ENCODE results near the gene CDH12.
A peak's percentile ranks its signal among the peaks of the same experiment; 100 is the strongest.

CDH12 gene

GRCh38 chr5:21895766-21896350, 957.3 kb downstream of the CDH12 start:
- Histone ChIP-seq H3K4me1 (no peaks in the 10 kb centered on the region), H3K36me3 (replicated peaks) (no peaks in the 10 kb centered on the region), H3K27me3 (ENCODE audit: low read depth) (no peaks in the 10 kb centered on the region), H3K4me3 (no peak overlapping the region), H3K9me3 (no peaks in the 10 kb centered on the region)
- in situ Hi-C loops (cut with MboI; ENCODE audit: low sequenced_read_pairs): no loop called here
- no peak for DNase-seq (ENCODE audit: low spot score in 2 of 2)

- no peak for DNase-seq (ENCODE audit: low spot score in 2 of 2)
- Histone ChIP-seq H3K27me3 (ENCODE audit: low read depth) (no peaks in the 10 kb centered on the region), H3K4me3 (no peak overlapping the region), H3K9me3 (no peaks in the 10 kb centered on the region), H3K36me3 (replicated peaks) (no peaks in the 10 kb centered on the region), H3K4me1 (no peaks in the 10 kb centered on the region)
- in situ Hi-C loops (cut with MboI; ENCODE audit: low sequenced_read_pairs): no loop called here
Measured at GRCh38 chr5:21893161-21893560, 960.0 kb downstream of the CDH12 start.

GRCh38 chr5:21889581-21889980, 963.6 kb downstream of the CDH12 start:
- in situ Hi-C loops (cut with MboI; ENCODE audit: low sequenced_read_pairs): no loop called here
- Histone ChIP-seq H3K4me3 (no peak overlapping the region), H3K4me1 (no peaks in the 10 kb centered on the region), H3K36me3 (replicated peaks) (no peaks in the 10 kb centered on the region), H3K9me3 (no peaks in the 10 kb centered on the region), H3K27me3 (ENCODE audit: low read depth) (no peaks in the 10 kb centered on the region)
- DNase-seq (ENCODE audit: low spot score in 2 of 2): no peak

- H3K4me3 ChIP-seq: no peak overlapping the region
- in situ Hi-C loops (cut with MboI; ENCODE audit: low sequenced_read_pairs): no loop called here
- H3K4me1 ChIP-seq: no peaks in the 10 kb centered on the region
- H3K9me3 ChIP-seq: no peaks in the 10 kb centered on the region
- DNase-seq (ENCODE audit: low spot score in 2 of 2): no peak
- no peaks in the 10 kb centered on the region for H3K36me3 ChIP-seq (replicated peaks)
- no peaks in the 10 kb centered on the region for H3K27me3 ChIP-seq (ENCODE audit: low read depth)
Measured at GRCh38 chr5:21882074-21882745, 970.9 kb downstream of the CDH12 start.

- no peaks in the 10 kb centered on the region for H3K9me3 ChIP-seq
- H3K27me3 ChIP-seq (ENCODE audit: low read depth): no peaks in the 10 kb centered on the region
- no peaks in the 10 kb centered on the region for H3K4me1 ChIP-seq
- in situ Hi-C loops (cut with MboI; ENCODE audit: low sequenced_read_pairs): no loop called here
- H3K36me3 ChIP-seq (replicated peaks): no peaks in the 10 kb centered on the region
- H3K4me3 ChIP-seq: no peak overlapping the region
- DNase-seq (ENCODE audit: low spot score in 2 of 2): no peak
Measured at GRCh38 chr5:21880164-21880563, 973.0 kb downstream of the CDH12 start.

GRCh38 chr5:21862986-21863385, 990.2 kb downstream of the CDH12 start:
- no peak for DNase-seq (ENCODE audit: low spot score in 2 of 2)
- Histone ChIP-seq H3K27me3 (ENCODE audit: low read depth) (no peaks in the 10 kb centered on the region), H3K9me3 (no peaks in the 10 kb centered on the region), H3K4me3 (no peak overlapping the region), H3K36me3 (replicated peaks) (no peaks in the 10 kb centered on the region), H3K4me1 (0 out of 2 replicates have a peak, but pooled peaks cover under 1% of the 10 kb centered on the region)
- in situ Hi-C loops (cut with MboI; ENCODE audit: low sequenced_read_pairs): no loop called here

- Histone ChIP-seq H3K27me3 (ENCODE audit: low read depth) (no peaks in the 10 kb centered on the region), H3K36me3 (replicated peaks) (no peaks in the 10 kb centered on the region), H3K4me1 (peaks cover 16% of the 10 kb centered on the region), H3K4me3 (no peak overlapping the region), H3K9me3 (no peaks in the 10 kb centered on the region)
- no peak for DNase-seq (ENCODE audit: low spot score in 2 of 2)
- in situ Hi-C loops (cut with MboI; ENCODE audit: low sequenced_read_pairs): no loop called here
Measured at GRCh38 chr5:21858441-21858840, 994.7 kb downstream of the CDH12 start.

- H3K36me3 ChIP-seq (replicated peaks): no peaks in the 10 kb centered on the region
- no peaks in the 10 kb centered on the region for H3K9me3 ChIP-seq
- H3K27me3 ChIP-seq (ENCODE audit: low read depth): no peaks in the 10 kb centered on the region
- H3K4me3 ChIP-seq: no peak overlapping the region
- in situ Hi-C loops (cut with MboI; ENCODE audit: low sequenced_read_pairs): no loop called here
- DNase-seq (ENCODE audit: low spot score in 2 of 2): peak in 1 of 2 experiments; percentile 49
- peaks cover 16% of the 10 kb centered on the region for H3K4me1 ChIP-seq
Measured at GRCh38 chr5:21856987-21857386, 996.2 kb downstream of the CDH12 start.

- Histone ChIP-seq H3K4me1 (no peaks in the 10 kb centered on the region), H3K4me3 (no peak overlapping the region), H3K9me3 (no peaks in the 10 kb centered on the region), H3K36me3 (replicated peaks) (no peaks in the 10 kb centered on the region), H3K27me3 (ENCODE audit: low read depth) (no peaks in the 10 kb centered on the region)
- DNase-seq (ENCODE audit: low spot score in 2 of 2): no peak
- in situ Hi-C loops (cut with MboI; ENCODE audit: low sequenced_read_pairs): no loop called here
Measured at GRCh38 chr5:21847300-21847699, 1005.8 kb downstream of the CDH12 start.

GRCh38 chr5:21844960-21845359, 1008.2 kb downstream of the CDH12 start:
- Histone ChIP-seq H3K36me3 (replicated peaks) (no peaks in the 10 kb centered on the region), H3K4me3 (no peak overlapping the region), H3K27me3 (ENCODE audit: low read depth) (no peaks in the 10 kb centered on the region), H3K4me1 (no peaks in the 10 kb centered on the region), H3K9me3 (no peaks in the 10 kb centered on the region)
- in situ Hi-C loops (cut with MboI; ENCODE audit: low sequenced_read_pairs): no loop called here
- DNase-seq (ENCODE audit: low spot score in 2 of 2): no peak

- Histone ChIP-seq H3K4me1 (no peaks in the 10 kb centered on the region), H3K36me3 (replicated peaks) (no peaks in the 10 kb centered on the region), H3K4me3 (no peak overlapping the region), H3K9me3 (no peaks in the 10 kb centered on the region), H3K27me3 (ENCODE audit: low read depth) (no peaks in the 10 kb centered on the region; the same call in 1 of the 2 replicates)
- in situ Hi-C loops (cut with MboI; ENCODE audit: low sequenced_read_pairs): no loop called here
- no peak for DNase-seq (ENCODE audit: low spot score in 2 of 2)
Measured at GRCh38 chr5:21834863-21835262, 1018.3 kb downstream of the CDH12 start.

- Histone ChIP-seq H3K36me3 (replicated peaks) (no peaks in the 10 kb centered on the region), H3K4me1 (no peaks in the 10 kb centered on the region), H3K27me3 (ENCODE audit: low read depth) (no peaks in the 10 kb centered on the region; the same call in 1 of the 2 replicates), H3K4me3 (no peak overlapping the region), H3K9me3 (no peaks in the 10 kb centered on the region)
- in situ Hi-C loops (cut with MboI; ENCODE audit: low sequenced_read_pairs): no loop called here
- DNase-seq (ENCODE audit: low spot score in 2 of 2): no peak
Measured at GRCh38 chr5:21831145-21831787, 1021.9 kb downstream of the CDH12 start.

GRCh38 chr5:21826884-21827283, 1026.3 kb downstream of the CDH12 start:
- no peaks in the 10 kb centered on the region for H3K9me3 ChIP-seq
- in situ Hi-C loops (cut with MboI; ENCODE audit: low sequenced_read_pairs): no loop called here
- no peak for DNase-seq (ENCODE audit: low spot score in 2 of 2)
- no peaks in the 10 kb centered on the region for H3K4me1 ChIP-seq
- H3K27me3 ChIP-seq (ENCODE audit: low read depth): no peaks in the 10 kb centered on the region
- H3K4me3 ChIP-seq: no peak overlapping the region
- H3K36me3 ChIP-seq (replicated peaks): no peaks in the 10 kb centered on the region

- in situ Hi-C loops (cut with MboI; ENCODE audit: low sequenced_read_pairs): no loop called here
- Histone ChIP-seq H3K9me3 (no peaks in the 10 kb centered on the region), H3K36me3 (replicated peaks) (no peaks in the 10 kb centered on the region), H3K27me3 (ENCODE audit: low read depth) (no peaks in the 10 kb centered on the region; the same call in 1 of the 2 replicates), H3K4me1 (no peaks in the 10 kb centered on the region), H3K4me3 (no peak overlapping the region)
- DNase-seq (ENCODE audit: low spot score in 2 of 2): no peak
Measured at GRCh38 chr5:21823588-21823987, 1029.6 kb downstream of the CDH12 start.
